HuH-7 (cell line): ENCODE measurements around the gene SUN5.

Source experiments
- DNase-seq: peaks from one replicate; pipeline ENCODE4 v3.0.0; 2011; ENCODE audit warnings: low spot score

Gene SUN5

DNA sequence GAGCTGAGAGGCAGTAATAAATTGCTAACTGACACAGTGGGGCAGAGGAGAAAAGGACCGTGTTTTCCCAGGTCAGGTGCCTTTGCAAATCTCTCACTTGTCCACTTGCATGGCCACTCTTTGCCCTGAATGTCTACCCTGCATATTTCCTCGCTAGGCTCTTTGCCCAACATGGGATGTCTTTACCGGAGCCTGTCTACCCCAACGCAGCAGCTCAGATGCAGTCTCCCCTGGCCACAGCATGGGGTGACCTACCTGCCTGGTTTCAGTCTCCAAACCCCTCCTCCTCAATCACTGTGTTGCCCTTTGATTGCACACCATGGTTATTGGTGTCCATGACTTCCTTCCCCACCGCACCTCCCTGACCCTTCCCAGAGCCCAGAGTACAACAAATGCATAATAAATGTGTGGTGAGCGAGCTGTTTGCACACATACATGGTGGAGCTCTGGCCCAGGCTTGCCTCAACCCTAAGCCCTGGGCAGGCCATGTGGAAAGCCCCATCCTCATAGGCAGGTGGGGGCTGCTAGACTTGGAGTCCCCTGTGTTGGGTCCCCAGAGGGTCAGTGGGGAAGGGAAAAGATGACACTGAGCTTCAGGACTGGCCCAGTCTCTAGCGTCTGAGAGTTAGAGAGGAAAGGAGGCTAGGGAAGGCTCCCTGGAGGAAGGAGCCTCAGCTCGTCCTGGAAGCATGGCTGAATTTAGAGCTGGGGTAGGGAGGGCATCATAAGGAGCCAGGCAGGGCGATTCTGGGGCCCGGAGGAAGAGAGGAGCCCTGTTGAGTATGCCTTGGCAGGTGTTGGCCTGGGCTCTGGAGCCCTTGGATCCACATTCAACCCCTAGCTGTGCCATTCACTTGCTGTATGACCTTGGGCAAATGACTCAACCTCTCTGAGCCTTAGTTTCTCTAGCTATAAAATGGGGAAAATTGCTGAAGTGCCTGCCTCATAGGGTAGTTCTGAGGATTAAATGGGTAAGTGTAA, 22.8 kb upstream of the SUN5 start:
- DNase-seq = no peak

DNA sequence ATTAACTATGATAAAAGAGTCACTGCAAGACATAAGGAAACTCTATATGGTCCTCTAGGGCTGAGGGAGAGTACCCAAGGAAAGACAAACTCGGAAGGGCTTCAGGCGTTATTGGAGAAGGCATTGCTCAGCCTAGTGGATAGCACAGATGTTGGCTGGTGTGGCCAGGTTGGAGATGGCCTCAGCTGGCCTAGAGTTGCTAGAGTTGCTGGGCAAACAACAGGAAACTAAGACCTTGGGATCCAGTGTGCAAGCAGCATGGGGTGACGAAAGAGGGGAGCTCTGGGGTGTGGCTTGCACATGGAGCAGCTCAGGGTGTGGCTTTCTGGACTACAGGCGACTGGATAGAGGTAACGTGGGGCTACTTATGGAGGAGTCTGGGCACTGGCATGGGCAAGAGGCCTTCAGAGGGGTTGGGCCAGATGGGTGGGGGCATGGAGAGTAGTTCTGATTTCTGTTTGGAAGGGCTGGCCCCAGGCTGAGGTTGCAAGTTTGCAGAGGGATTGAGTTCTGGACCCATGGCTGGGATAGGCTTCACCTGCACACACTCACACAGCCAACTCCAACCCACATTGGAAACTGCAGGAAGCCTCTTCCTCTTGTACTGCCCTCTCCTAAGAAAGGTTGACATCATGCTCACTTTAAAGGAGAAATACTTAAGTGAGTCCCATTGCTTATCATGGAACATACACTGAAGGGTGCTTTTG, 22.0 kb upstream of the SUN5 start:
- no peak for DNase-seq

DNA sequence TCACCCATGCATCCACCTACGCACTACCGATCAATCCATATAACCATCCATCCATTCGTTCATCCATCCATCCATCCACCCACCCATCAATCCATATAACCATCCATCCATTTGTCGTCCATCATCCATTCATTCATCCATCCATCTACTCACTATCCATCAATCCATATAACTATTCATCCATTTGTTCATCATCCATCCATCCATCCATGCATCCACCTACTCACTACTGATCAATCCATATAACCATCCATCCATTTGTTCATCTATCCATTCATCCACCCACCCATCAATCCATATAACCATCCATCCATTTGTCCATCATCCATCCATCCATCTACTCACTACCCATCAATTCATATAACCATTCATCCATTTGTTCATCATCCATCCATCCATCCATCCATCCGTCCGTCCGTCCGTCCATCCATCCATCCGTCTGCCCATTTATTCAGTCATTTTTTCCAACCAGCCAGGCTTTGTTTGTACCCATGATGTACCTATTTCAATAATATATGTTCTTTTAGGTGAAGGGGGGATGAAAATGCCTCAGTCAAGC, 21.2 kb upstream of the SUN5 start:
- DNase-seq = no peak

DNA sequence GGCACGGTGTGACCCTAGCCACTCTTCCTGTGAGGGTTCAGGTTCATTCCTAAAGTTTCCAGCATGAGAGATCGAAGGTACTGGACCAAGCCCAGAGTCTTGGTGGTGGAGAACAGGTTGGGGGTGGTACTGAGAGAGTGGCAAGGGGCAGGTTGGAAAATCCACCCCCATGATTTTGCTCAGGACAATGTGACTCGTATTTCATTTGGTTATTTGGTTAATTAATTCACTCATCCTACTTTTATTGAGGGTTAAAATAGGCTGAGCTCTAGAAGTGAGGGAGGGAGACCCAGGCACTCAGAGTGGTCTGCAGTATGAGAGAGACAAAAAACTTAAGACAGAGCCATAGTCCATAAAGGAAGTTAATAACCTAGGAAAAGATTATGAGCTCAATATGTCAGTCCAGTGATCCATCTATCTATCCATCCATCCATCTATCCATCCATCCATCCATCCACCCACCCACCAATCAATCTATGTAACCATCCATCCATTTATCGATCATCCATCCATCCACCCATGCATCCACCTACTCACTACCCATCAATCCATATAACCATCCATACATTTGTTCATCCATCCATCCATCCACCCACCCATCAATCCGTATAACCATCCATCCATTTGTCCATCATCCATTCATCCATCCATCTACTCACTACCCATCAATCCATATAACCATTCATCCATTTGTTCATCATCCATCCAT, 20.5 kb upstream of the SUN5 start:
- DNase-seq = no peak

DNA sequence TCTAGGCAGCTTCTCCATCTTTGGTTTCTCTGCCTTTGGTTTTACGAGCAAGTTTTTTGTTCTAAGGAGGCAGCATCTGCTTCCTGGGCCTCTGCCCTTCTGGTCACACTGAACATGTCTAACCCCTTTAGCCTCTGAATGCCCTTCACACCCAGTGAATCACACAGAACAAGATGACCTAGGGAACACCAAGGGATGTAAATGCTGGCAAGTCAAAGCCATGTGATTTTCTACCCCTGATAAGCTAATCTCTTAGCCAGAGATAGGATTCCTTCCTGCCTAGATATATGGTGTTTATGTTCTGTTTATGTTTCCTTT, 20.0 kb upstream of the SUN5 start:
- DNase-seq = no peak

DNA sequence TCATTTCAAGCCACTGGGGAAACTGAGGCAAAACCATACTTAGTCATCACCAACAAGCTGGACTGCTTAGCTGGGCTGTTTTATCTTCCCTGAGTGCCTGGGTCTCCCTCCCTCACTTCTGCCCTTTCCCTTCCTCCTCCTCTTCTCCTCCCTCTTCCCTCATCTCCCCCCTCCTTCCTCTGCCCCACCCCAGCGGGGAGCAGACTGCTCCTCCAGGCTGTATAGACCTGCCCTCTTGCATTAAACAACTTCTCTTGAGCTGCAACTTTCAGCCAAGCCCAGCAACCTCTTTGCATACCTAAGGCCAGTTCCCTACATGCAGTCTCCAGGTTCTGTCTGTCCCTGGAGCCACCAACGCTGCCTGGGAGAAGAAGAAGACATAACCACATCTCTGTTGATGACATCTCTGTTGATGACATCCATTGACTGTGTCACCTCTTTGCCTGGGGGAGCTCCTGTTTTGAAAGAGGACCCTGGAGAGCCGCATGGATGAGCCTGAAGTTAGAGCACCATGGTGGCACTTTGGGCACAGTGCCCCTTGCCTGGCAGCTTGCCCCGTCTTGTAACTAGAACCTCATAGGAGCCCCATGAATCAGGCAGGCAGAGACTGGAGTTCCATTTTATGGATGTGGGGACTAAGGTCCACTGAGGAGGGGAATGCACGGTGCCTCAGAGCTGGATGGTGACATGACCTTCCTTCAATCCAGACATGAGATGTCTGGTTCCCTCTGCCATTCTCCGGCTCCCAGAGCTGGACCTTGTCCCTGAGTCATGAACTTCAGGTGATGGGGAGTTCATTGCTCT, 19.4 kb upstream of the SUN5 start:
- DNase-seq = no peak

DNA sequence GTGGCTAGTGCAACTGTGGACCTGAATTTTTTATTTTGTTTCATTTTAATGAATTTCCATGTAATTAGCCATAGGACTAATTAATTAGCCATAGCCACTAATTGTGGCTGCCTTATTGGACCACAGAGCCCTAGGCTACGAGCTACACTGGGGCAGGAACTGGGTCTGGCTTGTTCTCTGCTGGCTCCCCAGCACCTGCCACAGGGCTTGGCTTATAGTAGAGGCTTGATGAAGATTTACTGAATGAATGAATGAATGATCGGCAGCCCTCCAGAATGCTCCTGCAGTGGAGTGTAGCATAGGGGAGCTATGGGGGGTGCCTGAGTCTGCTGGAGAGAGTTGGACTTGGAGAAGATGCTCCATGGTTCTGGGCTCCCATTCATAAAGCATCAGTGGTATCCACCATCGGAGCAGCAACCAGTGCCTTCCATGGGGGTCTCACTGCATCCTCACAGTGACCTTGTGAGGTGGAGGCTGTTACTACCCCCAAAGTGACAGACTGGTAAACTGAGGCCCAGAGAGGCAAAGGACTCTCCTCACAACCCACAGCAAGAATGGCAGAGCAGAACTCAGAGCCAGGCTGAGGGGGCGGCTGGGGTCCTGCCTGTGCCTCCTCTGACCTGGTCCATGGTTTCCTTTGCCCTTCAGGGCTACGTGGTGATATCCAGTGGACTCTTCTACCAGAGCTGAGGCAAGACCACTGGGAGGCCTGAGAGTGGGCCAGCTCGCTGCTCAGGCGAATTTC, 18.6 kb upstream of the SUN5 start:
- no peak for DNase-seq

DNA sequence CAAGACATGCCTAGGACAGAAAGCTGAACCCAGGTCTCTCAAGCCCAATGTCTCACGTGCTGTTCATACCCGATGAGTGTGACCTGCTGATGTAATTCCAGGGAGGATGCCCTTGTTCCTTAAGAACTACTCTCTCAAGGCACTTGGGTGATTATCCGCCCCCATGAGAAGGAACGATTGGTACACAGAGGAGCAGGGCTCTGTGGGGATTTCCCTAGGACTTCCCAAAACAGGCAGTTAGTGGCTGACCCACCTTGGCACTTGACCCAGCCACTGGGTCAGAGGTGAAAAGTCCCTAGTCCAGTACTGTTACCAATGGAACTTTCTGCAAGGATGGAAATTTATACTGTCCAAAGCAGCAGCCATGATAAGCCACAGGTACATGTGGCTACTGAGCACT, 18.1 kb upstream of the SUN5 start:
- no peak for DNase-seq

DNA sequence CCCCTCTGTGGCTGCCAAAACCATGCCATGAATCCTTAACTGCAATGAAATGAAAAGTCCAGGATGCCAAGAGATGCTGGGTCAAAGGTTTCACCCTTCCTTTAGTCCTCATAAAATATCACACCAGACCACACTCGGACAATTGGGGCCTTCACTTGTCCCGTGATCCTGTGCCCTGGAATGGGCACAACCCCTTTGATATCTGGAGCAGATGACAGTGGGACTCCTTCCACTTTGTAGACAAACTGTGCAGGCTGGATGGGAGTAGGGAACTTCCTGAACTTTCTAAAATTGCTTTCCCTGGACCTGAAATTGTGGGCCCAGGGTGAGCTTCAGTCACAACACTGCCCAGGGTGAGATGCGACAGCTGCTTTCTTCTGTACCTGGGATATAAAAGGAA, 17.6 kb upstream of the SUN5 start:
- DNase-seq = no peak

DNA sequence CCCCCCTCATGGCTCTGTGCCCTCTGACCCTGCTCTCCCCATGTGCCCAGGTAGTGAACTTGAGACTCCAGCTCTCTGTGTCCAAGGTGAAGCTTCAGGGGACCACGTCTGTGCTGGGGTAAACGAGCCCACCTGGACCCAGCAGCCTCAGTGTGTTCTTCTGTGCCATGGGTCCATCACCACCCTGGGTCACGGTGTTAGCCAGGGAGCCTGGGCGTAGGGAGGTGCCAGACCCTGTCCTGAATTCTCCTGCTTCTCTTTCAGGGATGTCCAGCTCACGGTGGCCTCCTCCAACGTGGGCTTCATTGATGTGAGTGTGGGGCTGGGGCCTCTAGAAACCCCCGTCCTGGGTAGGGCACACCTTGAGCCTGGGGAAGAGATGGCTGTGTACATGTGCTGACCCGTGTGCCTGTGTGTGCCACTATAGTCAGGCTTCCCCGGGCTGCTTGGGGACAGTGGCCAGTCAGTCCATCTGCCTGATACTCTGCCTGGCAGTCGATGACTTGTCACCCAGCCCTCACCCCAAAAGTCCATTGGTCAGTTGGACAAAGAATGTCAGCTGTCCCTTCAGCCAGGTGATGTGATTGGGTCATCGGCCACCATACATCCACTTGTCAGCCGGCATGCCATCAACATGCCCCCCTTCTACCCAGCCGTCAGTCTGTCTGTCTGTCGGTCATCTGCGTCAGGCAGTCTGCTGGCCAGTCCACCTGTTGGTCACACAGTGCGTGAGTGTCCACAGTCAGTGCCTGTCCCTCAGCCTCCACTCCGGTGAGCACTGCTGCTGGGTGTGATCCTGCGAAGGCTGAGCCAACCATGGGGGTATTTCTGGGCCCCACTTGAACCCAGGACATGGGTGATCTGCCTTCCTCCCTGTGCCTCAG, 16.3 kb upstream of the SUN5 start:
- no peak for DNase-seq

DNA sequence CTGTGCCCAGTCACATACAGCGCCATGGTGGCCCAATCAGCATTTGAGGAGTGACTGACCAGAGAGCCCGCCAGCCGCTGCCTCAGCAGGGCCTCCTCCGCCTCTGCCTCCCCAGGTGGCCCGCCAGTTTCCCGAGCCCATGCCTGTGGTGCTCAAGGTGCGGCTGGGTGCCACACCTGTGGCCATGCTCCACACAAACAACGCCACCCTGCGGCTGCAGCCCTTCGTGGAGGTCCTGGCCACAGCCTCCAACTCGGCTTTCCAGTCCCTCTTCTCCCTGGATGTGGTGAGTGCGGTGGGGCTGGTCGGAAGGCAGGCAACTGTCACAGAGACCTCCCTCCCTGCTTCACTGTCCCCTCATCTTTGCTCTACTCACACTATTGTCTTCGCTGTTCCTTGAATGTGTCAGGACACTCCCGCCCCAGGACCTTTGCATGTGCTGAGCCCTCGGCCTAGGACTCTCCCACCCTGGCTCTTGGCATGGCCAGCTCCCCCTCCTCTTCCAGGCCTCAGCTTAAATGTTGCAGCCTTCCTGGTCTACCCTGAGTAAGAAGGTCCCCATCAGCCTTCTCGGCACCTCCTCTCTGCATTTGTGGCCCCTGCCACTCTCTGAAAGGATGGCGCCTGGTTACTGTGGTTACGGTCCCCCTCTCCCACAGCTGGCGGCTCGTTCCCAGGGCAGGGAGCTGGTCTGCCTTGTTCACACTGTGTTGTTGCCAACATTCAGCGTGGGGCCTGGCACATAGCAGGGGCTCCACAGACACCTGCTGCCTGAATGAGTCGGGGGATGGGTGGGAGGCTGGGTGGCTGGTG, 15.4 kb upstream of the SUN5 start:
- DNase-seq = no peak

DNA sequence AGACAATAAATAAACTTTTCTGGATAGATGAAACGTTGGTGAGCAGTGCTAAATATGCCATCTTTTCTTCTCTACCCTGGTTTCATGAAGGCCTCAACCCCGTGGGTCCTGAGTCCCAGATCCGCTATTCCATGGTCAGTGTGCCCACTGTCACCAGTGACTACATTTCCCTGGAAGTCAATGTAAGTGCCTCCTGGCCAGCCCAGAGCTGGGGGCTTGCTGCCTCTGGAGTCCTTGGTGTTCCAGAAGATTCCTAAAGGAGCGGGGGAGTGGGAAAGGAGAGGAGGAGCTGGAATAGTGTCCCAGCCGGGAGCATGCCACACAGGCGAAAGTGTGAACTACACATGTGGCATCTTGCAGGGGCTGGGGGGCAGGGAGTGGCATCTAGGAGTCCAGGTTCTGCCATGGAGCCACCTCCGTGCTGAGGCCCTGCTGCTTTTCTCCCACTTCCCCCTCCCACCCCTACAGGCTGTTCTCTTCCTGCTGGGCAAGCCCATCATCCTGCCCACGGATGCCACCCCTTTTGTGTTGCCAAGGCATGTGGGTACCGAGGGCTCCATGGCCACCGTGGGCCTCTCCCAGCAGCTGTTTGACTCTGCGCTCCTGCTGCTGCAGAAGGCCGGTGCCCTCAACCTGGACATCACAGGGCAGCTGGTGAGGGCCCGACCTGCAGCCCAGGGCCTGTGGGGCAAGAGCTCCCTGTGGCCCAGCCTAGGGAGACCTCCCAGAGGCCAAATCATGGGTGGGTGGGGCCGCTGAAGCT, 14.1 kb upstream of the SUN5 start:
- DNase-seq = no peak

DNA sequence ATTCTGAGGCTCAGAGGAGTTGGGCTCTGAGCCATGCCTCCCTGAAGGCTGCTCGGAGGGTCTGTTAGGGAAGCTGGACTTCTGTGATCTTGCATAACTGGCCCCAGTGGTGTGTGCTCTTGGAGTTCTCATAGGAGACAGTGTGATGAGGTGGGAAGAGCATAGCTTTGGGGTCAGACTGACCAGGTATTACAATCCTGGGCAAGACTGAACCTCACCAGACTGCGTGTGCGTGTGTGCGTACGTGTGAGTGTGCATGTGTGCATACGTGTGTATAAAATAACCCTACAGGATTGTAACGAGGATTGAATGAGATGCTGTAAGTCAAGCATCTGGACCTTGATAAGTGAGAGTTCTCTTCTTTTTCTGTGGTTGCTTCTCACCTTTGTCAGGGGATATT, 13.3 kb upstream of the SUN5 start:
- DNase-seq = no peak

DNA sequence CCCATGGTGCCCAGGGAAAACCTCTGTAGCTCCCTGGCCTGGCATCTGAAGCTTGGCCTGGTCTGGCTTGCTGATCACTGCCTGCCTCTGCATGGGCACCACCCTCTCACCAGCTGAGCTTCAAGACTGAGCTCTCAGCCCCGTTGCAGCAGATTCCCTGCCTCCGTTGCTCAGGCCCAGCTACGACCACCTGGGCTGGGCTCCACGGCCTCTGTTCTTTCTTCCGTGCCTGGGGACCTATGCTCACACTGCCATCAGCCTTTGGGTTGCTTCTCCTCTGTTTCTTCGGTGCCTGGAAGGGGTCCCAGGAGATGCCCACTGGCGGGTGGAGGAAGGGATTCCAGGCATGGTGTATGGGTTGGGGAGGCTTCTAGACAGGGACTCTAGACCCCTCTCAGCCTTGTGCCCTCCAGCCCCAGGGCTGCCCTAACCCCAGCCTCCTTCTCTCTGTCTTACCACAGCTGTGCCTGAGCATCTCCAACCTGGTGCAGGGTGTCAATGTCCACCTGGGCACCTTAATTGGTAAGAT, 12.4 kb upstream of the SUN5 start:
- no peak for DNase-seq

DNA sequence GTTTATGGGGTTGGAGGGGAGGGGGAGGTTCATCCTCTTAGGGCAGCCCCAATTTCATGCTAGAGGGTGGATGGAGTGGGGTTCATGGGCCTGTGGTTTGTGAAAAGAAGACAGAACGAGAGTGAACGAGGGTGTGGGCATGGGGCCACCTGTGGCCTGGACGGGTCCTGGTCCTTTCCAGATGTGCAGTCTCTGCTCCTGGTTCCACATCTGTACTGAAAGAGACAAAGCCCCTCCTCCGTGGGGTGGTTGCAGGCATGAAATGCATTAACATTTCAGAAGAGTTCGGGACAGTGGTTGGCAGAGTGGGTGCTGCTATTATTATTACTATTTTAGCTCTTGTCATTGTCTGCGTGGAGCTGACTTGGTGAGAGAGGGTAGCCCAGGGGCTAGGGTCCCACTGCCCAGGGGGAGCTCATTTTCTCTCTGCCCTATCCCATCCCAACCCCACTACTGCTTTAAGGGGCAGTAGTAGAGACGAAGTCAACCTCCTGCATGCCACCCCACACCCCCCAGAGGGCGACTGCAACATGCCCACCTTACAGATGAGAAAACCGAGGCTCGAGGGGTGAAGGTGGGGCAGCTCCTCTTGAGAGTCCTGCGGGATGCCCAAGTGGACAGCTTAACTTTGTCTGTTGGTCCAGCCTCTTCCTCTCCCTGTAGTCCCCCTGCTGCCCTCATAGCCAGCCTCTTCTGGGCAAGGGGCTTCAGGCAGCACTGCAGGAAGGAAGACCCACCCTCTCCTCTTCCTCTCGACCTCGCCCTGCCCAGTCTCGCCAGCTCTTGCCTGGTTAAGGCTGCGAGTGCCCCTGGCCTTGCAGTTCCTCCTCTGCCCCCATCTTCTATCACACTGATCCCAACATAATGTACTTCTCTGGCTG, 11.7 kb upstream of the SUN5 start:
- DNase-seq = no peak

DNA sequence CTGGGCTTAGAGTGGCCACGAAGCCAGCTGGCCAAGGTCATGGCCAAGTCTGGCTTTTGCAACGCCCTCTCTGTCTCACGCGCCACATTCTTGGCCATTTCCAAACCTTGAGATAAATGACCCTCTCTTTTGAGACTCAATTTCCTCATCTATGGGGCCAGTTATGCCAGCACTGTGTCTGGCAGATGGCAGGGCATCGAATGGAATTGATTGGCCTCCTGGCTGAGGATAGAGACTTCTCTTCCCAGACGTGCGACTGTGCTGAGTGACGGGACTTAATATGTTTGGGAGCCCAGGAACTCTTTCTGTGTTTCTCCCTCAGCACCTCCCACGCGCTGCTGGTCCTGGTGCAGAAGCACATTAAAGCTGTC, 10.9 kb upstream of the SUN5 start:
- DNase-seq = no peak
